DND-41 (cell line): ENCODE data around the gene YPEL5.
"Not testable (repeated sequence)": the region's sequence is repeated elsewhere in the genome, so short reads cannot be mapped to it uniquely, and the experiment has no call there.

Experiments
- ATAC-seq: fragments of 200-7000 bp; cut with Tn5 transposase; 3 replicates; pipeline ENCODE4 v1.9.1; 2021; ENCODE audit warnings: low read depth; ENCODE audit not compliant: insufficient read depth
- DNase-seq: peaks from one replicate; pipeline ENCODE4 v3.0.0-alpha.2; 2020
- H2AFZ ChIP-seq: 2 replicates; pipeline ENCODE4 v1.6.0; 2012; ENCODE audit warnings: low read depth, low read length
- H3K27ac ChIP-seq: 2 replicates; pipeline ENCODE4 v1.5.1; 2012; ENCODE audit warnings: low read length, inconsistent platforms
- H3K27me3 ChIP-seq: fragments of 200-600 bp; sonication (generic); 2 replicates; pipeline ENCODE4 v1.6.0; 2012; ENCODE audit warnings: low read length, mild to moderate bottlenecking, inconsistent platforms; ENCODE audit not compliant: insufficient read depth, poor library complexity
- H3K36me3 ChIP-seq: 2 replicates; pipeline ENCODE4 v1.5.1; 2012; ENCODE audit warnings: low read length, inconsistent platforms; ENCODE audit not compliant: insufficient read depth
- H3K4me1 ChIP-seq: 2 replicates; pipeline ENCODE4 v1.5.1; 2012; ENCODE audit warnings: mild to moderate bottlenecking, low read length; ENCODE audit not compliant: insufficient read depth
- H3K4me2 ChIP-seq: 2 replicates; pipeline ENCODE4 v1.6.0; 2012; ENCODE audit warnings: mild to moderate bottlenecking, moderate library complexity, low read length, inconsistent platforms; ENCODE audit not compliant: insufficient read depth
- H3K4me3 ChIP-seq, 2 experiments: fragments of 200-600 bp in 1 of 2; shearing (Covaris generic) in 1 of 2; 2 replicates each; pipeline ENCODE4 v1.5.1; 2012 to 2016; ENCODE audit warnings: inconsistent platforms in 2 of 2, low read length in 2 of 2, mild to moderate bottlenecking in 2 of 2, low read depth in 1 of 2, moderate library complexity in 1 of 2
- H3K79me2 ChIP-seq: 2 replicates; pipeline ENCODE4 v1.6.0; 2012; ENCODE audit warnings: low read length, inconsistent platforms; ENCODE audit not compliant: insufficient read depth
- H3K9ac ChIP-seq: 2 replicates; pipeline ENCODE4 v1.6.0; 2012; ENCODE audit warnings: low read depth, mild to moderate bottlenecking, inconsistent platforms, low read length, moderate library complexity
- H3K9me3 ChIP-seq: 2 replicates; pipeline ENCODE4 v1.5.1; 2012; ENCODE audit warnings: low read length, moderate library complexity, mild to moderate bottlenecking, inconsistent platforms; ENCODE audit not compliant: insufficient read depth, severe bottlenecking
- H4K20me1 ChIP-seq: 2 replicates; pipeline ENCODE4 v1.6.0; 2012; ENCODE audit warnings: low read length; ENCODE audit not compliant: insufficient read depth
- CTCF ChIP-seq: IDR thresholded peaks from 2 replicates; pipeline ENCODE4 v1.5.1; 2012; ENCODE audit warnings: borderline replicate concordance, low read length, moderate library complexity, mild to moderate bottlenecking; ENCODE audit not compliant: poor library complexity, severe bottlenecking; ENCODE audit errors: extremely low read depth
- EZH2 ChIP-seq: IDR thresholded peaks from 3 replicates; pipeline ENCODE4 v1.6.1; 2012; ENCODE audit warnings: borderline replicate concordance, low read depth, mild to moderate bottlenecking, moderate library complexity, low read length, inconsistent platforms; ENCODE audit not compliant: severe bottlenecking

YPEL5 gene

GRCh38 chr2:30146337-30147195 is at the start of gene YPEL5:
TSS of gene YPEL5 (plus strand) at chr2:30147007. CDS start at chr2:30156652, 9,645 bp downstream.
- Histone ChIP-seq H3K27me3 (no peaks in the 10 kb centered on the region), H3K4me1 (peaks cover 15% of the 10 kb centered on the region), H3K9me3 (no peaks in the 10 kb centered on the region), H3K79me2 (no peaks in the 10 kb centered on the region; the same call in 1 of the 2 replicates), H3K9ac (peak within 1 kb of the TSS; percentile 87), H3K27ac (peak within 1 kb of the TSS; percentile 71), H3K4me2 (peak within 1 kb of the TSS; percentile 83), H4K20me1 (peaks cover 9% of the 10 kb centered on the region), H2AFZ (peak within 1 kb of the TSS; percentile 87), H3K4me3 (peak within 1 kb of the TSS; percentile 74 to 82; a peak in 3 of 4 replicates), H3K36me3 (no peaks in the 10 kb centered on the region)
- no peak for TF ChIP-seq EZH2
- TF ChIP-seq CTCF = no peak
- peak; percentile 99 for DNase-seq
- peak; percentile 96 for ATAC-seq

GRCh38 chr2:30098266-30099005 is 48.4 kb upstream of the YPEL5 start:
- TF ChIP-seq CTCF (no peak), EZH2 (no peak)
- Histone ChIP-seq H3K4me3 (no peak overlapping the region), H3K27ac (no peak overlapping the region)

GRCh38 chr2:30099366-30099765 is 47.4 kb upstream of the YPEL5 start:
- ATAC-seq, DNase-seq, H3K79me2 ChIP-seq, H3K4me3 ChIP-seq, H3K9me3 ChIP-seq, H3K4me1 ChIP-seq, H3K4me2 ChIP-seq, H3K36me3 ChIP-seq, H4K20me1 ChIP-seq, H3K27ac ChIP-seq, H3K9ac ChIP-seq, H2AFZ ChIP-seq: not testable (repeated sequence)
- peaks cover 37% of the 10 kb centered on the region for H3K27me3 ChIP-seq

More at GRCh38 chr2:30098266-30099005, 48.4 kb upstream of the YPEL5 start:
- DNase-seq (no peak), ATAC-seq (no peak)
- Histone ChIP-seq H2AFZ (no peak overlapping the region), H3K4me1 (no peaks in the 10 kb centered on the region), H3K79me2 (no peaks in the 10 kb centered on the region), H3K9ac (no peak overlapping the region), H3K36me3 (no peaks in the 10 kb centered on the region), H3K4me2 (no peak overlapping the region), H3K9me3 (no peaks in the 10 kb centered on the region), H4K20me1 (no peaks in the 10 kb centered on the region), H3K27me3 (peaks cover 34% of the 10 kb centered on the region)

GRCh38 chr2:30100691-30101090 is 46.1 kb upstream of the YPEL5 start:
- H3K79me2 ChIP-seq, H3K36me3 ChIP-seq, H3K9ac ChIP-seq, H3K4me2 ChIP-seq, H2AFZ ChIP-seq, DNase-seq, H3K4me3 ChIP-seq, ATAC-seq, H4K20me1 ChIP-seq, H3K4me1 ChIP-seq, H3K9me3 ChIP-seq, H3K27ac ChIP-seq: not testable (repeated sequence)
- H3K27me3 ChIP-seq = peaks cover 32% of the 10 kb centered on the region
